Body of pancreas (tissue), 4 donors: ENCODE data around the gene M1AP. TPM values are rescaled to one million over a fixed set of nuclear protein-coding genes. Genes with fewer than 3 reads are reported as not detected.

Experiments
- ATAC-seq: fragments of 150-250 bp; one replicate; pipeline ENCODE4 v1.9.1; 2016
- DNase-seq, 4 donors: peaks; one replicate each; pipeline ENCODE4 v3.0.0-alpha.2; 2019
- H3K27ac ChIP-seq, 4 donors: fragments of 200-600 bp; sonication (generic); 1 replicate in 3 of 4; 2 replicates in 1 of 4; pipeline versions ENCODE4 v1.5.1 to v1.6.1; 2016 to 2019; ENCODE audit warnings: mild to moderate bottlenecking in 1 of 4, mixed read lengths in 1 of 4, moderate library complexity in 1 of 4
- H3K27me3 ChIP-seq, 2 donors: fragments of 200-600 bp; sonication (generic); one replicate each; pipeline ENCODE4 v1.6.0; 2016; ENCODE audit warnings: mild to moderate bottlenecking in 1 of 2
- H3K36me3 ChIP-seq, 2 donors: fragments of 200-600 bp; sonication (generic); replicated peaks in 1 of 2; 2 replicates each; pipeline ENCODE4 v1.5.1; 2016; ENCODE audit warnings: low read depth in 2 of 2; ENCODE audit not compliant: insufficient read depth in 1 of 2
- H3K4me1 ChIP-seq: fragments of 200-600 bp; sonication (generic); one replicate; pipeline ENCODE4 v1.6.0; 2016
- H3K4me3 ChIP-seq, 2 donors: fragments of 200-600 bp; sonication (generic); 1 replicate in 1 of 2; 2 replicates in 1 of 2; pipeline ENCODE4 v1.5.1; 2016 to 2019
- H3K9me3 ChIP-seq, 3 donors: fragments of 200-600 bp; sonication (generic); 1 replicate in 2 of 3; 2 replicates in 1 of 3; pipeline ENCODE4 v1.5.1; 2016
- CTCF ChIP-seq, 7 experiments: fragments of 450-650 bp in 4 of 7; fragments of 200-600 bp in 3 of 7; sonication (generic) in 3 of 7; IDR thresholded peaks; one replicate each; pipeline ENCODE4 v1.5.1; 2016 to 2019; ENCODE audit warnings: antibody characterized with exemption in 7 of 7
- POLR2A ChIP-seq, 3 donors: fragments of 450-650 bp; IDR thresholded peaks; one replicate each; pipeline ENCODE4 v1.6.1; 2016; ENCODE audit warnings: antibody characterized with exemption in 3 of 3, mild to moderate bottlenecking in 2 of 3
- WGBS, 2 donors: methylation state at CpG; one replicate each; pipeline ENCODE4 v1.1.5; 2017; 5-methylcytosine and 5-hydroxymethylcytosine counted together
- intact Hi-C: fragments of 100-400 bp; cut with DNase I; formaldehyde crosslinking; loops from one replicate; pipeline ENCODE4 v1.15.1; 2023
- total RNA-seq, 2 donors: library from RNA; depleted of rRNA; stranded (reverse); fragments of >200 nt; gene quantifications; one replicate each; pipeline ENCODE4 v1.1.0, GENCODE V29; 2016

The M1AP gene
- total RNA-seq, 2 donors from 2014 or later: not detected

- no peaks in the 10 kb centered on the region for H3K9me3 ChIP-seq
- no peak overlapping the region for H3K27ac ChIP-seq
- H3K4me1 ChIP-seq: peaks cover 46% of the 10 kb centered on the region
- peaks cover 0 to 36% of the 10 kb centered on the region in 2 donors for H3K27me3 ChIP-seq
- no peak overlapping the region for H3K4me3 ChIP-seq
- H3K36me3 ChIP-seq: no peaks in the 10 kb centered on the region
- no peak for TF ChIP-seq POLR2A (IDR thresholded peaks at IDR 0.05)
- no peak for TF ChIP-seq CTCF (IDR thresholded peaks at IDR 0.05)
- no peak for DNase-seq
- intact Hi-C loops: no loop called here
- ATAC-seq: no peak
- WGBS, 2 donors: 71 to 72% methylated on average over 4 of the region's 4 CpGs
These were observed 137.9 kb downstream of the M1AP start for GRCh38 chr2:74510272-74510671.

DNA sequence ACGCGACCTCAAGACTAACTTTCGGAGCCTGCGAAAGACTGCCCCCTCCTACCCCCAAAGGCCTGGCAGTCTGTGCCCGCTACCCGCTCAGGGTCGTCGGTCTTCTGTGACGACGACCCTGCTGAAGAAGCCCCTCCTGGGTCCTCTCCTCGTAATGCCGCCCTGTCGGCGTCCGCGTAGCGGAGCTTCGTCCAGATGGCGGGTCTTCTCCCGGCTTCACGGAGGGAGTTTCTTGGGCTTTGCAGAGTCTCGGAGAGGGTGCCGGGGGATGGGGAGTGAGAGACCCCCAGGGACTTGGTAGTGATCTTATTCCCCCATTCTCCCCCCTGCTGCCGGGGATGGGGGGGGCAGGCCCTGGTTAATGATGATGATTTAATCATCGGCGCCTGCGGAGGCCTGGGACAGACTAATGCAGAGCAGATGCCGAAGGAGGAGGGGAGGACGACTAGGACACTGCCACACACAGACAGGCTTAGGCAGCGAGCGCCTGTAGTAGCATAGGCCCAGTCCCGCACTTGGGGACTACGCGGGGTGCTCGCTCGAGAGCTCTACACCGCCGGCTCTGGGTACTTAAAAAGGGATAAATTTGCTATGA lies 140.1 kb downstream of the M1AP start:
- Histone ChIP-seq H3K4me1 (peaks cover 43% of the 10 kb centered on the region), H3K9me3 (no peaks in the 10 kb centered on the region), H3K4me3 (peak overlapping the region; percentile 53 to 65), H3K27ac (peak overlapping the region; percentile 96 to 99 (median 98)), H3K36me3 (no peaks in the 10 kb centered on the region), H3K27me3 (peaks cover 0 to 14% of the 10 kb centered on the region in 2 donors)
- intact Hi-C loops: no loop called here
- TF ChIP-seq POLR2A (IDR thresholded peaks at IDR 0.05): no peak
- no peak for TF ChIP-seq CTCF (IDR thresholded peaks at IDR 0.05)
- DNase-seq (peak in 1 of 4 donors; percentile 35), ATAC-seq (peak; percentile 7)
- WGBS, 2 donors: 9 to 25% methylated on average over 14 to 37 of the region's 38 CpGs

Other genes starting within 250 kb of the M1AP start
- 1 to 10 TPM in 1 of 2 donors, under 1 TPM in 1; 0.33 to 1.6 TPM for gene C2orf81, start 226.7 kb downstream of the M1AP start, total RNA-seq
- gene WDR54, start 226.6 kb downstream of the M1AP start, total RNA-seq: 10 to 100 TPM in 1 of 2 donors, under 1 TPM in 1; 0.99 to 14.3 TPM
- 10 to 100 TPM; 36.1 to 80.8 TPM for gene RTKN, start 206.4 kb downstream of the M1AP start, total RNA-seq
- gene INO80B, start 193.2 kb downstream of the M1AP start, total RNA-seq: 10 to 100 TPM in 1 of 2 donors, 1 to 10 TPM in 1; 6.3 to 32.4 TPM
- 10 to 100 TPM; 35.3 to 56.3 TPM for gene WBP1, start 189.9 kb downstream of the M1AP start, total RNA-seq
- gene MOGS, start 182.9 kb downstream of the M1AP start, total RNA-seq: 10 to 100 TPM; 43.6 to 65.9 TPM
- 10 to 100 TPM; 20.1 to 88.2 TPM for gene MRPL53, start 175.7 kb downstream of the M1AP start, total RNA-seq
- 10 to 100 TPM; 20.5 to 39.2 TPM for gene CCDC142, start 165.3 kb downstream of the M1AP start, total RNA-seq
- 10 to 100 TPM; 26.5 to 28.3 TPM for gene TTC31, start 165.2 kb downstream of the M1AP start, total RNA-seq
- gene LBX2, start 148.7 kb downstream of the M1AP start, total RNA-seq: 1 to 10 TPM; 2.3 to 7.6 TPM
- 10 to 100 TPM; 16.5 to 22.3 TPM for gene PCGF1, start 140.6 kb downstream of the M1AP start, total RNA-seq
- gene TLX2, start 133.9 kb downstream of the M1AP start, total RNA-seq: not detected
- 1 to 10 TPM in 1 of 2 donors, not detected in 1; 2.0 TPM for gene DQX1, start 122.1 kb downstream of the M1AP start, total RNA-seq
- 100 to 1,000 TPM in 1 of 2 donors, 10 to 100 TPM in 1; 82.5 to 170 TPM for gene AUP1, start 118.6 kb downstream of the M1AP start, total RNA-seq
- 10 to 100 TPM; 14.3 to 14.5 TPM for gene HTRA2, start 118.4 kb downstream of the M1AP start, total RNA-seq
- gene LOXL3, start 94.4 kb downstream of the M1AP start, total RNA-seq: 1 to 10 TPM in 1 of 2 donors, under 1 TPM in 1; 0.33 to 3.1 TPM
- 10 to 100 TPM in 1 of 2 donors, 1 to 10 TPM in 1; 9.2 to 15.3 TPM for gene DOK1, start 93.6 kb downstream of the M1AP start, total RNA-seq
- gene SEMA4F, start 5.9 kb upstream of the M1AP start, total RNA-seq: 1 to 10 TPM; 3.1 to 4.6 TPM
- gene HK2, start 185.8 kb upstream of the M1AP start, total RNA-seq: 1 to 10 TPM; 1.3 to 9.2 TPM